ENCODE measurements around the gene KAT7. TPM values are rescaled to one million over a fixed set of nuclear protein-coding genes. Genes with fewer than 3 reads are reported as not detected.

The KAT7 gene
- total RNA-seq, 2 donors from 2014 or later: 38.9 to 51.4 TPM

DNA sequence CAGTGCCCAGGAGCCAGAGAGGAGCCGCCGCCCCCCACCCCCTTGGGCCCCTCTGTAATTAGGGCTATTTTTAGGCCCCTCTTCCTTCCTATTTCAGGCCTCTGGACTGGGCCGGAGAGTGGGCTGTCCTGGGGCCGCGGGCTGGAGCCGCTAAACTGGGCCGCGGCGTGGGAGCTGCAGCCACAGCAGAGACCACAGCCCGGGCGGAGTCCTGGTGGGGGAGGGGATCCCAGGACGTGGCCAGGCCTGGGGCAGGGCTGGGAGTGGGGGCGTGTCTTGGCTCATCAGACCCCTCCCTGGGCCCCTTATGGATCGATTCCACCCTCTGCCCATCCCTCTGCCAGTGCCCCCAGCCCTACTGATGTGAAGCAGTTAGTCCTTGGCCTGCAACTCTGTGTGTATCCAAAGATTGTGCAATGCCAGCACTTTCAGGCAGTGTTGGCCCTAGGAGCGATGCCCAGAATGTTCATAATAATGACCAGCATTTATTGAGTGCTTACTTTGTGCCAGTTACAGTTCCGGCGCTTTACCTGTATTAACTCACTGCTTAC, 74.4 kb downstream of the KAT7 start:
- DNase-seq (ENCODE audit: low spot score) (no peak), ATAC-seq (ENCODE audit: insufficient number of reproducible peaks, low FRiP score, low read depth) (no peak)
- Histone ChIP-seq H3K36me3 (no peaks in the 10 kb centered on the region), H3K4me1 (ENCODE audit: control insufficient read depth in 1 of 2, low read depth in 2 of 2) (no peaks in the 10 kb centered on the region), H3K27me3 (replicated peaks; ENCODE audit: insufficient read depth) (no peaks in the 10 kb centered on the region), H3K9me3 (no peaks in the 10 kb centered on the region), H3K4me3 (no peak overlapping the region), H3K27ac (no peak overlapping the region)
- TF ChIP-seq, protein P1, sequence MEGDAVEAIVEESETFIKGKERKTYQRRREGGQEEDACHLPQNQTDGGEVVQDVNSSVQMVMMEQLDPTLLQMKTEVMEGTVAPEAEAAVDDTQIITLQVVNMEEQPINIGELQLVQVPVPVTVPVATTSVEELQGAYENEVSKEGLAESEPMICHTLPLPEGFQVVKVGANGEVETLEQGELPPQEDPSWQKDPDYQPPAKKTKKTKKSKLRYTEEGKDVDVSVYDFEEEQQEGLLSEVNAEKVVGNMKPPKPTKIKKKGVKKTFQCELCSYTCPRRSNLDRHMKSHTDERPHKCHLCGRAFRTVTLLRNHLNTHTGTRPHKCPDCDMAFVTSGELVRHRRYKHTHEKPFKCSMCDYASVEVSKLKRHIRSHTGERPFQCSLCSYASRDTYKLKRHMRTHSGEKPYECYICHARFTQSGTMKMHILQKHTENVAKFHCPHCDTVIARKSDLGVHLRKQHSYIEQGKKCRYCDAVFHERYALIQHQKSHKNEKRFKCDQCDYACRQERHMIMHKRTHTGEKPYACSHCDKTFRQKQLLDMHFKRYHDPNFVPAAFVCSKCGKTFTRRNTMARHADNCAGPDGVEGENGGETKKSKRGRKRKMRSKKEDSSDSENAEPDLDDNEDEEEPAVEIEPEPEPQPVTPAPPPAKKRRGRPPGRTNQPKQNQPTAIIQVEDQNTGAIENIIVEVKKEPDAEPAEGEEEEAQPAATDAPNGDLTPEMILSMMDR (IDR thresholded peaks at IDR 0.05): no peak

DNA sequence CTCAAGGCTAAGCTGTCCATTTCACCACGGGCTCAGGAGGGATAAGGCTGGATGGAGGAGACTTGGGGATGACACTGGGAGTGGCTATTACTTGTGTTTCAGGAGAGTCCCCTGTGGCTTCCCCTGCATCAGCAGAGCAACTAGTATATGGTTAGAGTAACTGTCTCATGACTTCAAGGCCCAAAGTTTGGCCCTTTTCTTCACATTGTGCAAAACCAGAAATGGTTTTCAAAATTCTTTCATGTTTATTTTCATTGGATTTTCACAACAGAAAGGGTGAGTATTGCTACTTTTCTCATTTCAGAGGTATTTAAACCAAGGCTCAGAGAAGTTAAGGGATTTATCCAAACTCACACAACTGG, 77.5 kb downstream of the KAT7 start:
- Histone ChIP-seq H3K4me1 (ENCODE audit: control insufficient read depth in 1 of 2, low read depth in 2 of 2) (no peaks in the 10 kb centered on the region), H3K27ac (no peak overlapping the region), H3K36me3 (no peaks in the 10 kb centered on the region), H3K9me3 (no peaks in the 10 kb centered on the region), H3K4me3 (no peak overlapping the region), H3K27me3 (replicated peaks; ENCODE audit: insufficient read depth) (no peaks in the 10 kb centered on the region)
- ATAC-seq (ENCODE audit: insufficient number of reproducible peaks, low FRiP score, low read depth): no peak
- TF ChIP-seq, protein P1 (IDR thresholded peaks at IDR 0.05): no peak
- DNase-seq (ENCODE audit: low spot score): no peak

DNA sequence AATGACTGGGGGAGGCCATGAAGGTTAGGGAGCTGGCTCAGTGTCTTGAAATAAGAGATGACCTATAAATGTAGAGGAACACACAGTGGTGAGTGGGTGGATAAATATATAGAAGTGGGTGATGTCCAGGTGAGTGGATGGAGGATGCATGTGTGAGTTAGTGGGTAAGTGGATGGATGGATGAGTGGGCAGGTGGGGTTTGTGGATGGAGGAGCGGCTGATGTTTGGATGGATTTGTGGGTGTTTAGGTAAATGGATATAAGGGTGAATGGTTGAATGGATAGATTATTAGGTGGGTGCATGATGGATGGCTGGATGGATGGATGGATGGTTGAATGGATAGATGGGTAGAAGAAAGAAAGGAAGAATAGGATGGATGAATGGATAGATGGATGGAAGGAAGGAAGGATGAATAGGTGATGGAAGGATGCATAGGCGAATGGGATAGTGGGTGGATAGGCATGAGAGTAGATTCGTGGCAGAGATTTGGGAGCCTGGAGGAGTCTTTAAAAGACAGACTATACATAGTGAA, 78.5 kb downstream of the KAT7 start:
- no peaks in the 10 kb centered on the region for H3K4me1 ChIP-seq (ENCODE audit: control insufficient read depth in 1 of 2, low read depth in 2 of 2)
- TF ChIP-seq, protein P1 (IDR thresholded peaks at IDR 0.05): no peak
- DNase-seq (ENCODE audit: low spot score): no peak
- no peak for ATAC-seq (ENCODE audit: insufficient number of reproducible peaks, low FRiP score, low read depth)
- no peaks in the 10 kb centered on the region for H3K9me3 ChIP-seq
- no peaks in the 10 kb centered on the region for H3K27me3 ChIP-seq (replicated peaks; ENCODE audit: insufficient read depth)
- no peak overlapping the region for H3K4me3 ChIP-seq
- no peak overlapping the region for H3K27ac ChIP-seq
- no peaks in the 10 kb centered on the region for H3K36me3 ChIP-seq

GRCh38 chr17:49869038-49869374, 80.5 kb downstream of the KAT7 start:
- no peaks in the 10 kb centered on the region for H3K36me3 ChIP-seq
- DNase-seq (ENCODE audit: low spot score) (no peak), ATAC-seq (ENCODE audit: insufficient number of reproducible peaks, low FRiP score, low read depth) (no peak)
- H3K27me3 ChIP-seq (replicated peaks; ENCODE audit: insufficient read depth): no peaks in the 10 kb centered on the region
- TF ChIP-seq, protein P1 (IDR thresholded peaks at IDR 0.05): no peak
- H3K27ac ChIP-seq: no peak overlapping the region
- H3K9me3 ChIP-seq: no peaks in the 10 kb centered on the region
- H3K4me1 ChIP-seq (ENCODE audit: control insufficient read depth in 1 of 2, low read depth in 2 of 2): no peaks in the 10 kb centered on the region
- no peak overlapping the region for H3K4me3 ChIP-seq

DNA sequence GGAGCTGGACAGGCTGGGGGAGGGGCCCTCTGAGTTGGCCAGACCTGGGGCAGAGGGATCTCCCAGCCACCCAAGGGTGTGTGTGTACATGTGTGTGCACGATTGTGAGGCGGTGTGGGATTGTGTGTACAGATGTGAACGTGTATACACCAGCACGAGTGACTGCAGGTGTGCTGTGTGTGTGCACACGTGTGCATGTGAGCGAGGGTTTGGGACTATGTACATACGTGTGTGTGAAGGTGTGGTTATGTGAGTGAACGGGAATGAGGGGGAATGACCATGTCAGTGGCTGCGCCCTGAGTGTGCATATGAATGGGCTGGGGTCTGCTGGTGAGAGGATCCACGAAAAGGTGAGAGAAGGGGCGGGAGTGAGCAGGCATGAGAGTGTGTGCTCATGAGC, 81.8 kb downstream of the KAT7 start:
- Histone ChIP-seq H3K36me3 (no peaks in the 10 kb centered on the region), H3K27me3 (replicated peaks; ENCODE audit: insufficient read depth) (no peaks in the 10 kb centered on the region), H3K4me1 (ENCODE audit: control insufficient read depth in 1 of 2, low read depth in 2 of 2) (no peaks in the 10 kb centered on the region), H3K27ac (no peak overlapping the region), H3K4me3 (no peak overlapping the region), H3K9me3 (no peaks in the 10 kb centered on the region)
- TF ChIP-seq, protein P1 (IDR thresholded peaks at IDR 0.05): no peak
- no peak for DNase-seq (ENCODE audit: low spot score)
- ATAC-seq (ENCODE audit: insufficient number of reproducible peaks, low FRiP score, low read depth): no peak

Data from thoracic aorta (tissue), 2 donors.